ENCODE measurements around the gene TRIM44. TPM values are rescaled to one million over a fixed set of nuclear protein-coding genes. Genes with fewer than 3 reads are reported as not detected.

The TRIM44 gene
- total RNA-seq, 4 donors from 2014 or later, result 22.3 to 46.7 (median 39.5) TPM

GRCh38 chr11:35823742-35824298 is 161.2 kb downstream of the TRIM44 start:
- DNase-seq (ENCODE audit: low spot score in 2 of 2), result no peak

GRCh38 chr11:35825386-35825785 is 162.8 kb downstream of the TRIM44 start:
- H3K9me3 ChIP-seq, result no peaks in the 10 kb centered on the region
- no peak overlapping the region for H3K27ac ChIP-seq
- H3K4me1 ChIP-seq, result peaks cover 0 to 23% (median 2%) of the 10 kb centered on the region in 4 donors
- H3K36me3 ChIP-seq, result no peaks in the 10 kb centered on the region
- WGBS, 2 donors, result 65 to 73% methylated on average over 1 of the region's 1 CpG
- H3K4me3 ChIP-seq, result no peak overlapping the region
- no peaks in the 10 kb centered on the region for H3K27me3 ChIP-seq
- TF ChIP-seq EP300 (IDR thresholded peaks at IDR 0.05) (no peak), CTCF (IDR thresholded peaks at IDR 0.05) (no peak), POLR2A (IDR thresholded peaks at IDR 0.05) (no peak)
- no peak for DNase-seq (ENCODE audit: low spot score in 2 of 2)

More at GRCh38 chr11:35823742-35824298, 161.2 kb downstream of the TRIM44 start:
- H3K27me3 ChIP-seq, result no peaks in the 10 kb centered on the region
- no peak overlapping the region for H3K27ac ChIP-seq
- peaks cover 0 to 23% (median 2%) of the 10 kb centered on the region in 4 donors for H3K4me1 ChIP-seq
- no peaks in the 10 kb centered on the region for H3K36me3 ChIP-seq
- TF ChIP-seq CTCF (IDR thresholded peaks at IDR 0.05) (no peak), EP300 (IDR thresholded peaks at IDR 0.05) (no peak), POLR2A (IDR thresholded peaks at IDR 0.05) (no peak)
- no peaks in the 10 kb centered on the region for H3K9me3 ChIP-seq
- no peak overlapping the region for H3K4me3 ChIP-seq
- 88 to 90% methylated on average over 9 to 10 of the region's 10 CpGs for WGBS, 2 donors

GRCh38 chr11:35826006-35826405 is 163.4 kb downstream of the TRIM44 start:
- TF ChIP-seq POLR2A (IDR thresholded peaks at IDR 0.05), result no peak
- TF ChIP-seq CTCF (IDR thresholded peaks at IDR 0.05), result no peak
- TF ChIP-seq EP300 (IDR thresholded peaks at IDR 0.05), result no peak
- Histone ChIP-seq H3K4me3 (no peak overlapping the region), H3K4me1 (peaks cover 0 to 23% (median 2%) of the 10 kb centered on the region in 4 donors), H3K36me3 (no peaks in the 10 kb centered on the region), H3K9me3 (no peaks in the 10 kb centered on the region), H3K27ac (no peak overlapping the region), H3K27me3 (no peaks in the 10 kb centered on the region)
- WGBS, 2 donors, result 80 to 92% methylated on average over 5 of the region's 5 CpGs
- no peak for DNase-seq (ENCODE audit: low spot score in 2 of 2)

- DNase-seq (ENCODE audit: low spot score in 2 of 2), result no peak
- Histone ChIP-seq H3K36me3 (no peaks in the 10 kb centered on the region), H3K9me3 (peaks cover 0 to 4% (median 0%) of the 10 kb centered on the region in 4 donors), H3K4me1 (peaks cover 0 to 14% (median 0%) of the 10 kb centered on the region in 4 donors), H3K27ac (no peak overlapping the region), H3K4me3 (no peak overlapping the region), H3K27me3 (no peaks in the 10 kb centered on the region)
- WGBS, 2 donors, result 65 to 68% methylated on average over 4 of the region's 4 CpGs
- no peak for TF ChIP-seq EP300 (IDR thresholded peaks at IDR 0.05)
- TF ChIP-seq POLR2A (IDR thresholded peaks at IDR 0.05), result no peak
Measured at GRCh38 chr11:35826949-35827348, 164.4 kb downstream of the TRIM44 start.

- no peak for TF ChIP-seq POLR2A (IDR thresholded peaks at IDR 0.05)
- TF ChIP-seq CTCF (IDR thresholded peaks at IDR 0.05), result no peak
- TF ChIP-seq EP300 (IDR thresholded peaks at IDR 0.05), result no peak
- Histone ChIP-seq H3K27me3 (no peaks in the 10 kb centered on the region), H3K4me3 (no peak overlapping the region), H3K4me1 (no peaks in the 10 kb centered on the region), H3K36me3 (no peaks in the 10 kb centered on the region), H3K9me3 (peaks cover 0 to 15% (median 0%) of the 10 kb centered on the region in 4 donors), H3K27ac (no peak overlapping the region)
- no peak for DNase-seq (ENCODE audit: low spot score in 2 of 2)
- 64 to 73% methylated on average over 4 of the region's 4 CpGs for WGBS, 2 donors
Measured at GRCh38 chr11:35836205-35836604, 173.6 kb downstream of the TRIM44 start.
